ENCODE measurements around the gene CNIH3. TPM values are rescaled to one million over a fixed set of nuclear protein-coding genes. Genes with fewer than 3 reads are reported as not detected.

The CNIH3 gene
- total RNA-seq, 2 donors from 2014 or later, result 7.9 to 15.3 TPM

GRCh38 chr1:224594360-224594759 is 21.8 kb upstream of the CNIH3 start:
- no peaks in the 10 kb centered on the region for H3K36me3 ChIP-seq (replicated peaks in 1 of 2; ENCODE audit: insufficient read depth in 1 of 2, low read depth in 2 of 2)
- no peak for ATAC-seq
- intact Hi-C loops (cut with DNase I), result no loop called here
- no peak overlapping the region for H3K4me3 ChIP-seq
- no peaks in the 10 kb centered on the region for H3K9me3 ChIP-seq
- 82 to 88% methylated on average over 3 of the region's 3 CpGs for WGBS, 2 donors
- no peak for DNase-seq
- no peak overlapping the region for H3K27ac ChIP-seq
- H3K27me3 ChIP-seq, result no peaks in the 10 kb centered on the region
- no peak for TF ChIP-seq POLR2A (IDR thresholded peaks at IDR 0.05)
- TF ChIP-seq CTCF (IDR thresholded peaks at IDR 0.05), result no peak
- H3K4me1 ChIP-seq, result no peaks in the 10 kb centered on the region

DNA sequence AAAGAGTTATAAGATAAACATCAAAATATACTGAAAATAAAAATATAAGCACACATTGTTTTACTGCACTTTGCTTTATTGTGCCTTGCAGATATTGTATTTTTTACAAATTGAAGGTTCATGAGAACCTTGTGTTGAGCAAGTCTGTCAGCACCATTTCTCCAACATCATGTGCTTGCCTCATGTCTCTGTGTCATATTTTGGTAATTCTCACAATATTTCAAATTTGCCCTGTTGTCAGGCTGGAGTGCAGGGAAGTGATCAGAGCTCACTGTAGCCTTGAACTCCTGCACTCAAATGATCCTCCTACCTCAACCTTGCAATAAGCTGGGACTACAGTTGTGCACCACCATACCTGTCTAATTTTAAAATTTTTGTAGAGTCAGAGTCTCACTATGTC is 21.3 kb upstream of the CNIH3 start:
- DNase-seq (no peak), ATAC-seq (no peak)
- Histone ChIP-seq H3K9me3 (no peaks in the 10 kb centered on the region), H3K4me3 (no peak overlapping the region), H3K36me3 (replicated peaks in 1 of 2; ENCODE audit: insufficient read depth in 1 of 2, low read depth in 2 of 2) (no peaks in the 10 kb centered on the region), H3K27ac (no peak overlapping the region), H3K4me1 (no peaks in the 10 kb centered on the region), H3K27me3 (no peaks in the 10 kb centered on the region)
- TF ChIP-seq POLR2A (IDR thresholded peaks at IDR 0.05) (no peak), CTCF (IDR thresholded peaks at IDR 0.05) (no peak)
- intact Hi-C loops (cut with DNase I), result no loop called here

DNA sequence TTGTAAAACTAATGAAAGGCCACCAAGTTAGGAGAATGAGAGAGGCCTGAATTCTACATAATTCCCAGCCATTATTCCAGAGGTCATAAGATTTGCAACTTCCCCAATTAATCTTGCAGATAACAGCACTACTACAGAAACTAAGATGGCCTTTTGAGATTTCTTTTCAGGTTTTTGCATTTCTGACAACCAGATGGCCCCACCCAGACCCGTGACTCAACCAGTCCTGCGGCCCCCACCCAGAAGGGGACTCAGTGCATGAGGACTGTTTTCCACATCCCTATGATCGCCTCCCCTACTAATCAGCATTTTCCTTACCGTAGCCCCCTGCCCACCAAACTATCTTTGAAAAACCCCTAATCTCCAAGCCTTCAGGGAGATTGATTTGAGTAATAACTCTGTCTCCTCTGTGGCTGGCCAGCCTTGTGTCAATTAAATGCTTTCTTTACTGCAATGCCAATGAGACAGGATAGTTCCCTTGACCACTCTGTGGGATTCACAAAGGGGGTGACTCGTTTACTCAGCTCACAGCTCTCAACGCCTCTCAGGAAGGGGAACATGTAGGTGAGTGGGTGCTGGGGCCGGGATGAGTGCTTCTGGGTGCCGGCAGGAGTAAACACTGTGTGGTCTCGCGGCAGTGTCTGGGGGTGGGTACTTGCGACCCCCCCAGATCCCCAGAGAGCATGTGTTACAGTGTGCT is 10.5 kb upstream of the CNIH3 start:
- Histone ChIP-seq H3K4me1 (no peaks in the 10 kb centered on the region), H3K9me3 (no peaks in the 10 kb centered on the region), H3K27ac (no peak overlapping the region), H3K27me3 (no peaks in the 10 kb centered on the region), H3K36me3 (replicated peaks in 1 of 2; ENCODE audit: insufficient read depth in 1 of 2, low read depth in 2 of 2) (no peaks in the 10 kb centered on the region), H3K4me3 (no peak overlapping the region)
- no peak for ATAC-seq
- no peak for DNase-seq
- WGBS, 2 donors, result 87 to 92% methylated on average over 11 of the region's 11 CpGs
- TF ChIP-seq POLR2A (IDR thresholded peaks at IDR 0.05) (no peak), CTCF (IDR thresholded peaks at IDR 0.05) (no peak)
- intact Hi-C loops (cut with DNase I), result no loop called here

GRCh38 chr1:224607188-224608148 is 8.6 kb upstream of the CNIH3 start:
- no peak overlapping the region for H3K27ac ChIP-seq
- no peak for DNase-seq
- intact Hi-C loops (cut with DNase I), result no loop called here
- no peaks in the 10 kb centered on the region for H3K27me3 ChIP-seq
- H3K4me3 ChIP-seq, result no peak overlapping the region
- 53 to 55% methylated on average over 5 of the region's 5 CpGs for WGBS, 2 donors
- ATAC-seq, result no peak
- H3K4me1 ChIP-seq, result no peaks in the 10 kb centered on the region
- H3K9me3 ChIP-seq, result no peaks in the 10 kb centered on the region
- no peaks in the 10 kb centered on the region for H3K36me3 ChIP-seq (replicated peaks in 1 of 2; ENCODE audit: insufficient read depth in 1 of 2, low read depth in 2 of 2)
- TF ChIP-seq POLR2A (IDR thresholded peaks at IDR 0.05) (no peak), CTCF (IDR thresholded peaks at IDR 0.05) (no peak)
